Hepatocyte (in vitro differentiated cells): ENCODE measurements around the gene SLC29A4.
"Not testable (repeated sequence)": the region's sequence is repeated elsewhere in the genome, so short reads cannot be mapped to it uniquely, and the experiment has no call there.

ENCODE experiments used
- EZH2 ChIP-seq: fragments of 200-600 bp; sonication (generic); IDR thresholded peaks from 2 replicates; pipeline ENCODE4 v1.6.1; 2016; ENCODE audit warnings: antibody characterized with exemption, mild to moderate bottlenecking, borderline replicate concordance
- TF ChIP-seq, protein P1 (sequence below): fragments of 200-600 bp; sonication (generic); IDR thresholded peaks from 2 replicates; pipeline ENCODE4 v1.5.1; 2016; ENCODE audit warnings: antibody characterized with exemption, mild to moderate bottlenecking; ENCODE audit not compliant: poor library complexity

DNA sequence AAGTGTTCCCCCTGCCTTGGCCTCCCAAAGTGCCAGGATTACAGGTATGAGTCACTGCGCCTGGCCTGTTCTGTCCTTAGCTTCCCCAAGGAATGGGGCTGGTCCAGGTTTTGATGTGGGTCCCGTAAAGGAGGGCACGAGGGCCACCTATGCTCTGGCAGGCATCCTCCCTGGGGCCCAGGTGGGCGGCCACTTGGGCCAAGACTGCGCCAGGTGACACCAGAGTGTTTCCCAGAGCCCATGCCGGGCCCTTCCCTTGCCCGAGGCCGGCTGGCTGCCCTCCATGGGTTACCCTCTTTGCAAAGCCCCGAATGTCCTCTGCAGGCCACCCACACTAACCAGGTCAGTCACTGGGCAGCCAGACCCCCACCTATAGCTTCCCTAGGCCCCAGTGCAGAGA lies 22.3 kb downstream of the SLC29A4 start:
- TF ChIP-seq, protein P1, sequence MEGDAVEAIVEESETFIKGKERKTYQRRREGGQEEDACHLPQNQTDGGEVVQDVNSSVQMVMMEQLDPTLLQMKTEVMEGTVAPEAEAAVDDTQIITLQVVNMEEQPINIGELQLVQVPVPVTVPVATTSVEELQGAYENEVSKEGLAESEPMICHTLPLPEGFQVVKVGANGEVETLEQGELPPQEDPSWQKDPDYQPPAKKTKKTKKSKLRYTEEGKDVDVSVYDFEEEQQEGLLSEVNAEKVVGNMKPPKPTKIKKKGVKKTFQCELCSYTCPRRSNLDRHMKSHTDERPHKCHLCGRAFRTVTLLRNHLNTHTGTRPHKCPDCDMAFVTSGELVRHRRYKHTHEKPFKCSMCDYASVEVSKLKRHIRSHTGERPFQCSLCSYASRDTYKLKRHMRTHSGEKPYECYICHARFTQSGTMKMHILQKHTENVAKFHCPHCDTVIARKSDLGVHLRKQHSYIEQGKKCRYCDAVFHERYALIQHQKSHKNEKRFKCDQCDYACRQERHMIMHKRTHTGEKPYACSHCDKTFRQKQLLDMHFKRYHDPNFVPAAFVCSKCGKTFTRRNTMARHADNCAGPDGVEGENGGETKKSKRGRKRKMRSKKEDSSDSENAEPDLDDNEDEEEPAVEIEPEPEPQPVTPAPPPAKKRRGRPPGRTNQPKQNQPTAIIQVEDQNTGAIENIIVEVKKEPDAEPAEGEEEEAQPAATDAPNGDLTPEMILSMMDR, result not testable (repeated sequence)
- not testable (repeated sequence) for TF ChIP-seq EZH2
